ENCODE measurements around the gene MTHFSD. TPM values are rescaled to one million over a fixed set of nuclear protein-coding genes. Genes with fewer than 3 reads are reported as not detected.

The MTHFSD gene
- total RNA-seq, 2 experiments from 2014 or later = 7.3 to 7.9 TPM

GRCh38 chr16:86522634-86523033 lies 32.4 kb downstream of the MTHFSD start:
- Histone ChIP-seq H3K27me3 (ENCODE audit: control insufficient read depth in 1 of 2, insufficient read depth in 2 of 2, low read length in 2 of 2) (peaks cover 27 to 37% of the 10 kb centered on the region in 2 experiments), H3K4me1 (ENCODE audit: insufficient read depth, low read length) (peaks cover 13% of the 10 kb centered on the region), H3K9me3 (ENCODE audit: control insufficient read depth in 1 of 2, insufficient read depth in 1 of 2, low read length in 2 of 2) (peaks cover 0 to 16% of the 10 kb centered on the region in 2 experiments), H3K4me3 (ENCODE audit: low read length) (no peak overlapping the region), H3K36me3 (ENCODE audit: insufficient read depth, low read length) (no peaks in the 10 kb centered on the region), H3K27ac (ENCODE audit: low read depth in 1 of 2, low read length in 2 of 2) (no peak overlapping the region)
- intact Hi-C loops (cut with DNase I, micrococcal nuclease) = no loop called here
- no peak for DNase-seq
- Mint-ChIP-seq H3K27ac (no peak overlapping the region), H3K4me3 (no peak overlapping the region), H3K36me3 (ENCODE audit: low read depth) (no peaks in the 10 kb centered on the region), H3K9me3 (no peaks in the 10 kb centered on the region), H3K27me3 (peaks cover 35% of the 10 kb centered on the region), H3K4me1 (ENCODE audit: low read depth) (peaks cover 8% of the 10 kb centered on the region)
- TF ChIP-seq CTCF (IDR thresholded peaks at IDR 0.05) = no peak
- POLR2A ChIA-PET = no interaction called here
- CTCF ChIA-PET = no interaction called here
- no peak for ATAC-seq (ENCODE audit: poor library complexity)

GRCh38 chr16:86521236-86522197 lies 33.5 kb downstream of the MTHFSD start:
- peaks cover 0 to 20% of the 10 kb centered on the region in 2 experiments for H3K9me3 ChIP-seq (ENCODE audit: control insufficient read depth in 1 of 2, insufficient read depth in 1 of 2, low read length in 2 of 2)
- no peak overlapping the region for H3K27ac ChIP-seq (ENCODE audit: low read depth in 1 of 2, low read length in 2 of 2)
- ATAC-seq (ENCODE audit: poor library complexity) (no peak), DNase-seq (no peak)
- H3K36me3 ChIP-seq (ENCODE audit: insufficient read depth, low read length) = no peaks in the 10 kb centered on the region
- ChIA-PET POLR2A (no interaction called here), CTCF (no interaction called here)
- H3K27me3 ChIP-seq (ENCODE audit: control insufficient read depth in 1 of 2, insufficient read depth in 2 of 2, low read length in 2 of 2) = peaks cover 37 to 48% of the 10 kb centered on the region in 2 experiments
- Mint-ChIP-seq H3K9me3 (no peaks in the 10 kb centered on the region), H3K36me3 (ENCODE audit: low read depth) (no peaks in the 10 kb centered on the region), H3K4me3 (no peak overlapping the region), H3K4me1 (ENCODE audit: low read depth) (peaks cover 8% of the 10 kb centered on the region), H3K27ac (no peak overlapping the region), H3K27me3 (peaks cover 44% of the 10 kb centered on the region)
- peaks cover 13% of the 10 kb centered on the region for H3K4me1 ChIP-seq (ENCODE audit: insufficient read depth, low read length)
- intact Hi-C loops (cut with DNase I, micrococcal nuclease) = no loop called here
- no peak overlapping the region for H3K4me3 ChIP-seq (ENCODE audit: low read length)
- TF ChIP-seq CTCF (IDR thresholded peaks at IDR 0.05) = no peak

- Mint-ChIP-seq H3K27me3 (peaks cover 49% of the 10 kb centered on the region), H3K4me3 (no peak overlapping the region), H3K9me3 (no peaks in the 10 kb centered on the region), H3K4me1 (ENCODE audit: low read depth) (peaks cover 8% of the 10 kb centered on the region), H3K36me3 (ENCODE audit: low read depth) (no peaks in the 10 kb centered on the region), H3K27ac (no peak overlapping the region)
- POLR2A ChIA-PET = no interaction called here
- H3K4me3 ChIP-seq (ENCODE audit: low read length) = no peak overlapping the region
- H3K4me1 ChIP-seq (ENCODE audit: insufficient read depth, low read length) = peaks cover 13% of the 10 kb centered on the region
- intact Hi-C loops (cut with DNase I, micrococcal nuclease) = loop anchor here (1.0 kb wide), 3 partner anchors 179 to 701 kb away; no protein-coding TSS in a partner anchor
- no peak for TF ChIP-seq CTCF (IDR thresholded peaks at IDR 0.05)
- ATAC-seq (ENCODE audit: poor library complexity) (no peak), DNase-seq (no peak)
- peaks cover 44 to 57% of the 10 kb centered on the region in 2 experiments for H3K27me3 ChIP-seq (ENCODE audit: control insufficient read depth in 1 of 2, insufficient read depth in 2 of 2, low read length in 2 of 2)
- H3K27ac ChIP-seq (ENCODE audit: low read depth in 1 of 2, low read length in 2 of 2) = no peak overlapping the region
- H3K9me3 ChIP-seq (ENCODE audit: control insufficient read depth in 1 of 2, insufficient read depth in 1 of 2, low read length in 2 of 2) = peaks cover 0 to 25% of the 10 kb centered on the region in 2 experiments
- no peaks in the 10 kb centered on the region for H3K36me3 ChIP-seq (ENCODE audit: insufficient read depth, low read length)
- CTCF ChIA-PET = no interaction called here
Measured at GRCh38 chr16:86520317-86521210, 34.5 kb downstream of the MTHFSD start.
